Measurements from ENCODE around the gene FNIP1.

DNA sequence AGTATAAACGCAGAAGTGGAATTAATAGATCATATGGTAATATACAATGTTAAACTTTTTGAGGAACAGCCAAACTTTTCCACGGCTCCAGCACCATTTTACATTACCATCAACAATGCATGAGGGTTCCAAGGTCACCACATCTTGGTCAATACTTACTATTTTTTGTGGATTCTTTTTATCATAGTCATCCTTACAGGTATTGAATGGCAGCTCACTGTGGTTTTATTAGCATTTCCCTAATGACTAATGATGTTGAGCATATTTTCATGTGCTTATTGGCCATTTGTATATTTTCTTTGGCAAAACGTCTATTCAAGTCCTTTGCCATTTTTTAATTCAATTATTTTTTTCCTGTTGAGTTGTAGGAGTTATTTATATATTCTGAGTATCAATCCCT is 147.7 kb downstream of the FNIP1 start:
- TF ChIP-seq EZH2 (IDR thresholded peaks at IDR 0.05): no peak
- TF ChIP-seq FOXP2 (optimal IDR thresholded peaks at IDR 0.05; ENCODE audit: control extremely low read depth, extremely low read length, insufficient read depth): no peak
